Activated naive CD4-positive, alpha-beta T cell treated with anti-CD3 and anti-CD28 coated beads, Interleukin-2, amount 50 U/mL, for 72 hours (primary cell): ENCODE data around the gene HIPK2. TPM values are rescaled to one million over a fixed set of nuclear protein-coding genes. Genes with fewer than 3 reads are reported as not detected.

Experiments
- ATAC-seq, 2 donors: fragments of 150-1000 bp; cut with Tn5 transposase; 2 replicates each; pipeline ENCODE4 v1.10.0; 2021; ENCODE audit warnings: mild to moderate bottlenecking in 2 of 2, moderate library complexity in 2 of 2
- DNase-seq, 2 donors: peaks; one replicate each; pipeline ENCODE4 v3.0.0; 2021 to 2022; ENCODE audit warnings: low spot score in 2 of 2
- H3K27ac Mint-ChIP-seq, 2 donors: one replicate each; pipeline ENCODE4 v1.8.0; 2022; ENCODE audit warnings: mild to moderate bottlenecking in 2 of 2, mixed read lengths in 2 of 2
- H3K36me3 Mint-ChIP-seq, 2 donors: one replicate each; pipeline ENCODE4 v1.8.0; 2022; ENCODE audit warnings: mixed read lengths in 2 of 2
- H3K9me3 Mint-ChIP-seq, 2 donors: one replicate each; pipeline ENCODE4 v1.8.0; 2022; ENCODE audit warnings: mixed read lengths in 2 of 2
- total RNA-seq, 2 donors: library from RNA; stranded (reverse); gene quantifications; one replicate each; pipeline ENCODE4 v1.2.3, GENCODE V29; 2022

Gene HIPK2
- total RNA-seq, 2 donors from 2014 or later: 12.8 to 20.9 TPM

DNA sequence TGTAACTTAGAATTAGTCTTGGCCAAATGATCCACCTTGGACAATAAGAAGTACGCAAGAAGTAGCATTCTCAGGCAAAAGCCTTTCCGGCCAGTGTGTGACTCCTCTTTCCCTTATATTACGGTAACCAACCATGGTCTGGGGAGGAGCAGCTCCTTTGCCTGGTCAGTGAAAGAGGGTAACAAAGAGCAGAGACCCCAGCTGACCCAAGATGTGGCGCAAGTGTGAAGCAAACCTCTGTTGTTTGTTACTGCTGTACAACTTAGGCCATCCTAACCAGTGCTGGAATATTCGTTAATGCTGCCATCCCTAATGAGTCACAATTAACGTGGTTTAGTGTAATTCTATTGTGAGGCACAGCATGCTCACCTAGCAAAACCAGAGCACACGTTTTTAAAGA, 44.0 kb downstream of the HIPK2 start:
- no peak for DNase-seq
- Mint-ChIP-seq H3K9me3 (peaks cover 0 to 4% of the 10 kb centered on the region in 2 donors), H3K27ac (no peak overlapping the region), H3K36me3 (peaks cover 8% of the 10 kb centered on the region in 2 donors)
- ATAC-seq: no peak

DNA sequence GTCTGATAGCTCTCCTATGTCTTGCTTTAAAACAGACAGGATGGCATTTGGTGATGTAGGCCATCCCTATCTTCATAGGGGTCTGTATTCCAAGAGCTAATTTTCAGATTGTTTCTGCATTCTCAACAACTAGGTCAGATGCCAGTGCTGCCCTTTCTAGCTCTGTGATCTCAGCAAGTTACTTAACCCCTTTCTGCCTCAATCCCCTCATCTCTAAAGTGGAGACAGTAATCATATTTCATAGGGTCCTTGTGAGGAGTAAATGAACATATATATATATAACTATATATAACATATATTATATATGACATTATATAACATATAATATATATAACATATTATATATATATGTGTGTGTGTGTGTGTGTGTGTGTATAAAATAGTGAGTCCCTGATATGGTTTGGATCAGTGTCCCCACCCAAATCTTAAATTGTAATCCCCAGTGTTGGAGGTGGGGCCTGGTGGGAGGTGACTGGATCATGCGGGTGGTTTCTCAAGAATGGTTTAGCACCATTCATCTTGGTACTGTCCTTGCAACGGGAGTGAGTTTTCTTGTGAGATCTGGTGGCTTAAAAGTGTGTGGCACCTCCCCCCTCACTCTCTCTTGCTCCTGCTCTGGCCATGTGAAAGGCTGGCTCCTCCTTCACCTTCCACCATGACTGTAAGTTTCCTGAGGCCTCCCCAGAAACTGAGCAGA, 45.2 kb downstream of the HIPK2 start:
- H3K27ac Mint-ChIP-seq: no peak overlapping the region
- peaks cover 0 to 8% of the 10 kb centered on the region in 2 donors for H3K9me3 Mint-ChIP-seq
- ATAC-seq (no peak), DNase-seq (no peak)
- H3K36me3 Mint-ChIP-seq: peaks cover 8% of the 10 kb centered on the region in 2 donors

- DNase-seq (no peak), ATAC-seq (peak in 1 of 2 donors; percentile 22)
- Mint-ChIP-seq H3K9me3 (peaks cover 0 to 8% of the 10 kb centered on the region in 2 donors), H3K27ac (peak overlapping the region in 1 of 2 donors; percentile 25), H3K36me3 (peaks cover 2 to 8% of the 10 kb centered on the region in 2 donors)
These were observed 45.9 kb downstream of the HIPK2 start for GRCh38 chr7:139731802-139732470.

DNA sequence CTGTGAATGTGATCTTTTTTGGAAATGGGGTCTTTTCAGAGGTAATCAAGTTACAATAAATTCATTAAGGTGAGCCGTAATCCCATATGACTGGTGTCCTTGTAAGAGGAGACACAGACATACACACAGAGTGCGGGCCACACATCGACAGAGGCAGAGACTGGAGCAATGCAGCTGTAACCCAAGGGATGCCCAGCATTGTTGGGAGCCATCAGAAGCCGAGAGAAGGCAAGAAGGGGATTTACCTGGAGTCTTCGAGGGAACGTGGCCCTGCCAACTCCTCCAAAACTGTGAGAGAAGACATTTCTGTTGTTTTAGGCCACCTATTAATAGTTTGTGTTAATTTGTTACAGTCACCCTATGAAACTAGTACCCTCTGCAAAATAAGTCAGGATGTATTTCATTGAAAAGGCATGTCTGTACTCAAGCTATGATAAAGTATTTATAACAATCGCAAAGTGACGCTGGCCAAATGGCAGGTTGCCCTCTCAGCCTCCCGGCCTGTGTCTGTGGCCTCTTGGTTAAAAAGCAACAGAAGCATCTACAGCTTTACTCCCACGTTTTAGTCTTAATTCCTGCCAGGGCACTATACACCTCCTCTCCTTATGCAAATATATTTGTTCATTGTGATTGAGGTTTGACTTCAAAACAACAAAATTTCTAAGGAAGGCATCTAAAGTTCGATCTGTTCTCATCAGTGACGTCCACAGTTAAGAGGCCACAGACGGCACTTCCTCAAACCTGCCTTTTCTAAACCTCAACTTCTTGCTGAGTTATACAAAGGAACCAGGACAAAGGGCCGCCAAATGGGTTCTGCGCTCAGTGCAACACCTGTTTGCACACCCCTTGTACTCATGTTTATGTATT, 46.8 kb downstream of the HIPK2 start:
- H3K36me3 Mint-ChIP-seq: peaks cover 0 to 8% of the 10 kb centered on the region in 2 donors
- peak overlapping the region in 1 of 2 donors; percentile 25 for H3K27ac Mint-ChIP-seq
- no peak for DNase-seq
- peaks cover 0 to 8% of the 10 kb centered on the region in 2 donors for H3K9me3 Mint-ChIP-seq
- peak; percentile 61 to 75 for ATAC-seq

GRCh38 chr7:139728203-139728602, 49.6 kb downstream of the HIPK2 start:
- Mint-ChIP-seq H3K36me3 (peaks cover 0 to 8% of the 10 kb centered on the region in 2 donors), H3K9me3 (peaks cover 0 to 8% of the 10 kb centered on the region in 2 donors), H3K27ac (no peak overlapping the region)

GRCh38 chr7:139727151-139727705, 50.6 kb downstream of the HIPK2 start:
- ATAC-seq (peak in 1 of 2 donors; percentile 17), DNase-seq (no peak)
- Mint-ChIP-seq H3K36me3 (peaks cover 0 to 8% of the 10 kb centered on the region in 2 donors), H3K27ac (no peak overlapping the region), H3K9me3 (peaks cover 0 to 8% of the 10 kb centered on the region in 2 donors)

More at GRCh38 chr7:139728203-139728602, 49.6 kb downstream of the HIPK2 start:
- ATAC-seq (no peak), DNase-seq (no peak)

GRCh38 chr7:139726485-139726869, 51.3 kb downstream of the HIPK2 start:
- DNase-seq: no peak
- H3K36me3 Mint-ChIP-seq: peaks cover 0 to 8% of the 10 kb centered on the region in 2 donors

DNA sequence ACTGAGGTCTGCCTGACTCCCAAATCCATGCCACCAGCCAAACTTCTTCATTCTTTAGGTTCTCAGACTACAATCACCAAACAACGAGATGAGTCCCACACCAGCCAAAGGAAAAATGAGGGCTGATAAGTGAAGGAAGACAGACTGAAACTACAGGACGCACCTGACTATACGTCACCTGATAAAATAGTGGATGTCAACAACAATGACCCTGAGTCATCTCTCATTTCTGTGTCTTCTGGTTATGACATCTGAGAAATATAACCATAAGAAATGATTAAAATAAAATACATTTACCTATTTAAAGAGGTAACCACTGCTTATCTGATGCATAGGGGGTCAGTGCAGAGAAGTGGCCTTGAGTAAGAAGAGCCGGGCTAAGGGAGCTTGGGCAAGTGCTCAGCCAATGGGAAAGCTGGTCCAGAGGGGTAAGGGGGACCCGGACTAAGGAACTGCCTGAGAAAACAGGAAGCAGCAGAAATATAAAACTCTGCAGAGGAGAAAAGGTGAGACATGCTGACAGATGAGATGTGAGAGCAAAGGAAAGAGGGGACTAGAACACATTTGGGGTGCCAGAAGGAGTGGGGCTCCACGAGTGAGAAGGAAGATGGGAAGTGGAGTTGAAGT, 51.8 kb downstream of the HIPK2 start:
- H3K36me3 Mint-ChIP-seq: peaks cover 0 to 8% of the 10 kb centered on the region in 2 donors
- H3K27ac Mint-ChIP-seq: peak overlapping the region; percentile 3 to 60
- H3K9me3 Mint-ChIP-seq: peaks cover 0 to 4% of the 10 kb centered on the region in 2 donors
- DNase-seq: no peak
- ATAC-seq: peak in 1 of 2 donors; percentile 26

More at GRCh38 chr7:139726485-139726869, 51.3 kb downstream of the HIPK2 start:
- H3K9me3 Mint-ChIP-seq: peaks cover 0 to 4% of the 10 kb centered on the region in 2 donors
- no peak for ATAC-seq
- H3K27ac Mint-ChIP-seq: peak overlapping the region in 1 of 2 donors; percentile 3

DNA sequence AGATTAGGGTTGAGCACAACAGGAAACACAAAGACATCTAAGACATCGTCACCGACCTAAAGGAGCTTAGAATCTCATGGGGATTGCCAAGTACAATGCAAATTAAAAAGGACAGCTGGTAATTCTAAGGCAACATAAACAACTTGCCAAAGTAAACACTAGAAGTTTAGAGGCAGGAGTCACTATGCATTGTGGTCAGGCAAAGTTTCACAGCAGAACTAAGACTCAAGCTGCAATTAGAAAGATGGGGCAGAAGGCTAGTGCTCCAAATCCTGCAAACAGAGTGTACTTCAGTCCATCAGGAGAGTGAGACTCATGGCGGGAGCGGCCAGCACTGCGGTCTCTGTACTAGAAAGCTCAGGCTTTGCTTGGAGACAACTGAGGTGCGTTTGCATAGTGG, 52.7 kb downstream of the HIPK2 start:
- DNase-seq (no peak), ATAC-seq (no peak)
- H3K36me3 Mint-ChIP-seq: peaks cover 0 to 8% of the 10 kb centered on the region in 2 donors
- peaks cover 0 to 4% of the 10 kb centered on the region in 2 donors for H3K9me3 Mint-ChIP-seq
- H3K27ac Mint-ChIP-seq: no peak overlapping the region

- no peaks in the 10 kb centered on the region for H3K36me3 Mint-ChIP-seq
- H3K27ac Mint-ChIP-seq: no peak overlapping the region
- no peaks in the 10 kb centered on the region for H3K9me3 Mint-ChIP-seq
- ATAC-seq: no peak
- no peak for DNase-seq
These were observed 55.2 kb downstream of the HIPK2 start for GRCh38 chr7:139722604-139723003.

GRCh38 chr7:139721821-139722220, 56.0 kb downstream of the HIPK2 start:
- DNase-seq (no peak), ATAC-seq (no peak)
- Mint-ChIP-seq H3K27ac (no peak overlapping the region), H3K36me3 (peaks cover 0 to 3% of the 10 kb centered on the region in 2 donors), H3K9me3 (no peaks in the 10 kb centered on the region)

- Mint-ChIP-seq H3K27ac (no peak overlapping the region), H3K9me3 (no peaks in the 10 kb centered on the region), H3K36me3 (peaks cover 0 to 7% of the 10 kb centered on the region in 2 donors)
- ATAC-seq (no peak), DNase-seq (no peak)
These were observed 56.4 kb downstream of the HIPK2 start for GRCh38 chr7:139721417-139721816.

DNA sequence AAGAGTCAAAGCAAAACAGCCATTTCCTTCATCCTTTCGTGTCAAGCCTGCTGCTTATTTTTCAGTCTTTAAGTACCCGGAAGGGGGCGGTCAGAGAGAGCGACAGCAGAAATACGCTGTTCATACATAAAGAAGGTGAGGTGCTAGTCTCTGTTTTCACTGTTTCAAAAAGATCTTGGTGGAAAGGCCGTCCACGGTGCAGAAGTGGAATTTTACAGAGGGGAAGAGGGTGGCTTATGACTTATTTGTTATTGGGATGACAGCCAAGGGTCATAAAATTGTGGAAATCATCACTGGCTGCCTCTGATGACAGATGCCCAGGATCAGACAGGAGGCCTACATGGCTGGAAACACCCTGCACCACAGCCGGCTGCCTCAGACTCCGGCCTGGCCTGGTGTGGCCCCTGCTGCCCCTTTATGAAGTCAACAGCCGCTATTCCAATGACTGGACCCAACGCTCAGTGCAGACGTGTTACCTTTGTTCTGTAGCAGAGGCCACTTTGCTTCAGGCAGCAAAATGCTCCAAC, 57.0 kb downstream of the HIPK2 start:
- no peaks in the 10 kb centered on the region for H3K9me3 Mint-ChIP-seq
- H3K36me3 Mint-ChIP-seq: peaks cover 0 to 7% of the 10 kb centered on the region in 2 donors
- peak in 1 of 2 donors; percentile 39 for DNase-seq
- H3K27ac Mint-ChIP-seq: no peak overlapping the region
- ATAC-seq: peak; percentile 80 to 84

DNA sequence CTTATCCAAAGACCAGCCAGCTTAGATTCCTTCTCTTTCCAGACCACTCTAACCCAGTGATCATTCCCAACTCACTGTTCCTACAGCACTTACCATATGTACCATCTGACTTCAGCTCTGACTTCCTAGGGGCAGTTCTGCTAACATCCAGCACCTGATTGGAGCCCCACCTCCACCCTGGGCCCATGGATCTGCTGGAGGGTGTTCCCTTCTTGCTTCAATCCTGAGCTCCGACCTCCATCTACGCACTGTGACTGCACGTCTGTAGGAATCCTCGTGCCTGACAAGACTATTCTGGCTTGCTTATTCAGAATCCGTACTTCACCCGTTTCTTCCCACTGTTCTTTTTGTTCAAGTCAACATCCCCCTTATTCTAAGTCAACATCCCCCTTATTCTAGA, 57.6 kb downstream of the HIPK2 start:
- Mint-ChIP-seq H3K9me3 (no peaks in the 10 kb centered on the region), H3K27ac (no peak overlapping the region), H3K36me3 (peaks cover 0 to 12% of the 10 kb centered on the region in 2 donors)
- DNase-seq (no peak), ATAC-seq (no peak)

DNA sequence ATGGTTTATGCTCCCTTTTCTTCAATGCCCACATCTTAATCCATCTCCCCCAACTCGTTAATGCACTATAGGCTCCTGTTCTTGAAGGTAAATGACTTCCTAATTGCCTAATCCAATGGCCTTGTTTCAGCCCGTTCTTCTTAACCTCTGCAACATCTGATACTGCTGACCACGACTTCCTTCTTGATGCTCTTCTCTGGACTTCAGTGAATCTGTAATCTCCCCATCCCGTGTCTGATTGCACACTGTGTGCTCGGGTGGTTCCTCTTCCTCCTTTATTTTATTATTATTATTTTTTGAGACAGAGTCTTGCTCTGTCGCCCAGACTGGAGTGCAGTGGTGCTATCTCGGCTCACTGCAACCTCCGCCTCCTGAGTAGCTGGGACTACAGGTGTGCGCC, 58.9 kb downstream of the HIPK2 start:
- peak in 1 of 2 donors; percentile 3 for DNase-seq
- ATAC-seq: no peak
- Mint-ChIP-seq H3K36me3 (peaks cover 0 to 12% of the 10 kb centered on the region in 2 donors), H3K27ac (no peak overlapping the region), H3K9me3 (no peaks in the 10 kb centered on the region)

DNA sequence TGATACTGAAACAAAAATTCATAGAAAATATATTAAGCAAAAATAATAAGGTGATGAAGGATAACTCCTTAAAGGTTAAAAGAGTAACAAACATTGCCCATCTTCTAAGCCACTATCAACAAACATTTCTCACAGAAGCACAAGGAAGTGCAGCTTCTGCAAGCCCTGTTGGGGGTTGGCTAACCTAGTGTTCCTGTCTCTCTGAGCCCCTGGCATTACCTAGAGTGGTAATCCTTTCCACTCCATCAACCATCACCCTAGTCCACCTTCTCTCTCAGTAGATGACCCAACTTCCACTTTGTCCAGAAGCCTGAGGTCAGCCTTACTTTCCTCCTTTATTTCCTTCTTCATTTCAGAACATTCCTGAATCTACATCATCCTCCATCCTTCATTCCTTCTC, 59.7 kb downstream of the HIPK2 start:
- no peak for ATAC-seq
- no peak for DNase-seq
- Mint-ChIP-seq H3K27ac (no peak overlapping the region), H3K36me3 (peaks cover 0 to 12% of the 10 kb centered on the region in 2 donors), H3K9me3 (no peaks in the 10 kb centered on the region)
